HepG2 (cell line): ENCODE measurements around the gene TNFSF15. TPM values are rescaled to one million over a fixed set of nuclear protein-coding genes. Genes with fewer than 3 reads are reported as not detected.

ENCODE experiments used
- ATAC-seq: fragments of 200-7000 bp; cut with Tn5 transposase; 3 replicates; pipeline ENCODE4 v1.9.1; 2020; ENCODE audit warnings: mild to moderate bottlenecking, moderate library complexity
- BruUV-seq: library from RNA; stranded (reverse); fragments of 400-500 nt; replicated peaks from 2 replicates; lab custom pipeline; 2021; lab: Mats Ljungman, UMichigan
- CTCF ChIA-PET: fragments of 300-600 bp; formaldehyde crosslinking; extraction: SDS; loops from one replicate; lab custom pipeline; 2021; ENCODE audit warnings: low total read pairs, inconsistent platforms, low intra/inter-chr PET ratio; lab: Yijun Ruan, JAX
- POLR2A ChIA-PET: fragments of 350-600 bp; sonication (Branson Sonifier 250); formaldehyde crosslinking; loops from one replicate; lab custom pipeline; 2020; ENCODE audit warnings: antibody characterized with exemption, inconsistent platforms; lab: Yijun Ruan, JAX
- DNase-seq: peaks from one replicate; pipeline ENCODE4 v3.0.0-alpha.2; 2015; ENCODE audit warnings: low spot score
- FAIRE-seq: peaks from 3 replicates; lab custom pipeline; 2011; peaks lifted over from hg19 to GRCh38; lab: Jason Lieb, UNC
- H2AFZ ChIP-seq: one replicate; pipeline ENCODE4 v1.6.1; 2011; ENCODE audit warnings: low read length, inconsistent platforms
- H3K27ac ChIP-seq: fragments of 300-600 bp; 3 replicates; pipeline ENCODE4 v1.8.0; 2011; ENCODE audit warnings: mixed run types, mild to moderate bottlenecking, mixed read lengths, low read length, inconsistent platforms; ENCODE audit not compliant: insufficient read depth; ENCODE audit errors: extremely low read length
- H3K27me3 ChIP-seq, 2 experiments: fragments of 200-600 bp in 1 of 2; 2 replicates in 1 of 2; 3 replicates in 1 of 2; pipeline versions ENCODE4 v1.6.0 to v1.8.0; 2011; ENCODE audit warnings: low read length in 2 of 2, mild to moderate bottlenecking in 2 of 2, moderate library complexity in 2 of 2, inconsistent platforms in 1 of 2; ENCODE audit not compliant: insufficient read depth in 2 of 2, control insufficient read depth in 1 of 2
- H3K36me3 ChIP-seq, 2 experiments: fragments of 200-600 bp in 1 of 2; replicated peaks in 1 of 2; 2 replicates in 1 of 2; 3 replicates in 1 of 2; pipeline versions ENCODE4 v1.5.1 to v1.8.0; 2011; ENCODE audit warnings: low read length in 2 of 2, inconsistent platforms in 1 of 2; ENCODE audit not compliant: insufficient read depth in 2 of 2, control insufficient read depth in 1 of 2
- H3K4me1 ChIP-seq: 2 replicates; pipeline ENCODE4 v1.5.1; 2012; ENCODE audit warnings: low read length, inconsistent platforms; ENCODE audit not compliant: insufficient read depth
- H3K4me2 ChIP-seq: 2 replicates; pipeline ENCODE4 v1.6.0; 2011; ENCODE audit warnings: low read depth, low read length, inconsistent platforms
- H3K4me3 ChIP-seq, 3 experiments: fragments of 200-600 bp in 1 of 3; sonication (generic), shearing (Covaris generic) in 1 of 3; replicated peaks in 1 of 3; 2 replicates each; pipeline ENCODE4 v1.5.1; 2011 to 2016; ENCODE audit warnings: low read length in 3 of 3, inconsistent platforms in 2 of 3, low read depth in 2 of 3, mild to moderate bottlenecking in 2 of 3, control low read depth in 1 of 3, mixed read lengths in 1 of 3; ENCODE audit not compliant: insufficient read depth in 1 of 3
- H3K79me2 ChIP-seq: one replicate; pipeline ENCODE4 v1.6.1; 2011; ENCODE audit warnings: low read length, inconsistent platforms; ENCODE audit not compliant: insufficient read depth
- H3K9ac ChIP-seq: 2 replicates; pipeline ENCODE4 v1.6.0; 2011; ENCODE audit warnings: mild to moderate bottlenecking, low read depth, low read length, inconsistent platforms; ENCODE audit not compliant: insufficient read depth
- H3K9me3 ChIP-seq: 2 replicates; pipeline ENCODE4 v1.5.1; 2012; ENCODE audit warnings: mild to moderate bottlenecking, low read length
- H4K20me1 ChIP-seq: 2 replicates; pipeline ENCODE4 v1.6.0; 2011; ENCODE audit warnings: inconsistent platforms, mild to moderate bottlenecking, low read length, moderate library complexity; ENCODE audit not compliant: insufficient read depth
- ATF7 ChIP-seq, 2 experiments: fragments of 450-650 bp in 1 of 2; sonication (generic) in 1 of 2; formaldehyde crosslinking in 1 of 2; IDR thresholded peaks; 2 replicates each; pipeline versions ENCODE4 v1.4.0 to v1.6.1; 2016 to 2020; ENCODE audit warnings: antibody characterized with exemption in 1 of 2, mild to moderate bottlenecking in 1 of 2, missing genetic modification reagents in 1 of 2
- CREB1 ChIP-seq, 2 experiments: fragments of 450-650 bp in 1 of 2; IDR thresholded peaks; 2 replicates each; pipeline ENCODE4 v1.6.1; 2016 to 2017; ENCODE audit warnings: control low read depth in 1 of 2, mild to moderate bottlenecking in 1 of 2, missing compliant biosample characterization in 1 of 2, missing genetic modification characterization in 1 of 2
- ELF4 ChIP-seq: sonication (generic); formaldehyde crosslinking; IDR thresholded peaks from 2 replicates; pipeline ENCODE4 v1.5.0; 2020; ENCODE audit warnings: missing genetic modification reagents, mild to moderate bottlenecking, moderate library complexity, borderline replicate concordance
- KDM5A ChIP-seq: fragments of 200-600 bp; sonication (generic); IDR thresholded peaks from 2 replicates; pipeline ENCODE4 v1.7.0; 2018; ENCODE audit warnings: antibody characterized with exemption, mild to moderate bottlenecking, low read length, borderline replicate concordance
- MED1 ChIP-seq: sonication (generic); formaldehyde crosslinking; IDR thresholded peaks from 2 replicates; pipeline ENCODE4 v1.4.0; 2020; ENCODE audit warnings: missing genetic modification reagents
- WGBS: methylation state at CpG from one replicate; pipeline ENCODE4 v1.1.6; 2017; ENCODE audit warnings: low lambda C conversion rate; 5-methylcytosine and 5-hydroxymethylcytosine counted together
- in situ Hi-C: cut with HindIII; loops from 2 replicates; pipeline ENCODE4 v1.10.0; 2017; ENCODE audit warnings: low pct_unique_long_range_greater_than_20kb; ENCODE audit not compliant: extremely low pct_ligation_motif_present
- intact Hi-C: fragments of 100-400 bp; cut with micrococcal nuclease; formaldehyde crosslinking; loops from one replicate; pipeline ENCODE4 v1.10.0; 2022; ENCODE audit not compliant: unreplicated experiment
- polyA plus RNA-seq, 8 experiments: library from polyadenylated mRNA; depleted of rRNA in 3 of 8; stranded (reverse) in 7 of 8; unstranded in 1 of 8; fragments of >200 nt; fragmentation: Illumina TruSeq in 4 of 8; extraction: Trizol in 4 of 8; gene quantifications; 2 replicates each; pipeline versions ENCODE4 v1.2.1 to v1.2.3, GENCODE V29; 2011 to 2016; ENCODE audit warnings: low read depth in 4 of 8, missing spikeins in 1 of 8, mixed read lengths in 1 of 8; ENCODE audit not compliant: insufficient read depth in 1 of 8
- total RNA-seq, 5 experiments: library from RNA; depleted of rRNA; stranded (reverse); fragments of >200 nt; fragmentation: Illumina TruSeq; extraction: Trizol; gene quantifications; 2 replicates each; pipeline ENCODE4 v1.2.3, GENCODE V29; 2016; ENCODE audit warnings: low read depth in 1 of 5
- TF ChIP-seq, protein P1 (sequence below): sonication (generic); formaldehyde crosslinking; IDR thresholded peaks from 2 replicates; pipeline ENCODE4 v1.4.0; 2020; ENCODE audit warnings: missing genetic modification reagents, low read depth, mild to moderate bottlenecking, borderline replicate concordance

TNFSF15 gene
- total and polyA plus RNA-seq, 2 of the 13 experiments (the other 11 are each of a cell fraction or from before 2014, with no cell fraction given) = 0.02 to 0.03 TPM

DNA sequence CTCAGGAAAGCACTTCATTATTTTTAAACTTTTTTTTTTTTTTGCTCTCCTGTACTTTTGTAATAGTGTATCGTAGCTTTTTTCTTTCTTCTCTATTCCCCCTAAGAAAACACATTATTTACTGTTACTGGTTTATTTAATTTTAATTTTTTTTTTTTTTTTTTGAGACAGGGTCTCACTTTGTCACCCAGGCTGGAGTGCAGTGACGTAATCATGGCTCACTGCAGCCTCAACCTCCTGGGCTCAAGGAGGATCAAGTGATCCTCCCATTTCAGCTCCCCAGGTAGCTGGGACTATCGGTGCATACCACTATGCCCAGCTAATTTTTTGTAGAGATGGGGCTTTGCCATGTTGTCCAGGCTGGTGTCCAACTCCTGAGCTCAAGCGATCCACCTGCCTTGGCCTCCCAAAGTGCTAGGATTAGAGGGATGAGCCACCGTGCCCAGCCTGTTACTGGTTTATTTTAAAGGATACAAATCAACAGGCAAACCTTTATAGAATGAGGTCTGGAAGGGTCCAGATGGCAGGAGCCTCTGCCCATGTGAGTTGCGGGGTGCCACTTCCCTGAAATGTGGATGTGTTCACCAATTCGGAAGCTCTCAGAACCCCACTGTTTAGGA lies 49.0 kb upstream of the TNFSF15 start:
- no peaks in the 10 kb centered on the region for H3K36me3 ChIP-seq
- H3K79me2 ChIP-seq = no peaks in the 10 kb centered on the region
- H4K20me1 ChIP-seq = no peaks in the 10 kb centered on the region
- 4% methylated on average over 5 of the region's 7 CpGs for WGBS
- POLR2A ChIA-PET = no interaction called here
- FAIRE-seq (no peak), ATAC-seq (no peak), DNase-seq (no peak)
- H3K4me3 ChIP-seq = no peak overlapping the region
- no peak overlapping the region for H3K27ac ChIP-seq
- no peaks in the 10 kb centered on the region for H3K9me3 ChIP-seq
- no peak overlapping the region for H3K4me2 ChIP-seq
- TF ChIP-seq CREB1 (IDR thresholded peaks at IDR 0.05) (peak; percentile 64), CREB1 (CRISPR knock-in tag; IDR thresholded peaks at IDR 0.05) (no peak), ATF7 (IDR thresholded peaks at IDR 0.05) (peak; percentile 67), ATF7 (CRISPR knock-in tag; IDR thresholded peaks at IDR 0.05) (no peak), ELF4 (CRISPR knock-in tag) (no peak)
- H3K27me3 ChIP-seq = no peaks in the 10 kb centered on the region
- no peak overlapping the region for H3K9ac ChIP-seq
- H2AFZ ChIP-seq = no peak overlapping the region
- BruUV-seq = no TSS peak
- in situ Hi-C loops = no loop called here
- no peaks in the 10 kb centered on the region for H3K4me1 ChIP-seq
- intact Hi-C loops = no loop called here
- CTCF ChIA-PET = no interaction called here

DNA sequence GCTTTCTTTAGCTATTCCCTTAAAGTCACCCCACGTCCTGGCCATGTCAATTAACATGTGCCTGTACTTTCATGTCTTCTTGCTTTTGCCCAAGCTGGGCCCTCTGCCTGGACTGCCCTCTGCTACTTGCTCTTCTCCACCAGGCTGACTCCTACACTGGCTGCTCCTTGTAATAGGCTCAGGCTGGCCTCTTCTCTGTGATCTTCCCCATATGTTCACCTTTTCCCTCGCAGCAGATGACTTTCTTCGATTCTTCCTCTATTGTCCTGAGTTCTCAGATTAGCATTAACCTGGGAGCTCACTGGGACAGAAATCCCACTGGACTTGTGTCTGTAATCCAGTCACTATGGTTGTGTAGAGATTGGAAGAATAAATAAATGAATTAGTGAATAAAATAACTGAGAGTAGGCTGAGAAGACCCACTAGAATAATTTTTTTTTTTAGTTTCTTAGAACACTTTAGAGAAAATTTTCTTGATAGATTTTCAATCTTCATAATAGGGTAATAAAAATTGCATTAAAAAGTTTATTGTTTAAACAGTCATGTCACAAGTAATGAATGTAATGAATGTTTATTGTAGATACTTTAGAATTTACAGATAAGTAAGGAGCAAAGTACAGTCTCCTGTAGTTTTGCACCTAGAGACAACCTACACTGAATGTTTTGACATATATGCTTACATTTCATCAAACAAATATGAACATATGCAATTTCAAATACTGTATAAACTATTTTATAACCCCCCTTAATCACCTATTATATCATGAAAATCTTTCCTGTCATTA lies 47.4 kb upstream of the TNFSF15 start:
- Histone ChIP-seq H3K36me3 (no peaks in the 10 kb centered on the region), H2AFZ (no peak overlapping the region), H3K27me3 (no peaks in the 10 kb centered on the region), H3K4me3 (no peak overlapping the region), H3K27ac (no peak overlapping the region), H3K4me1 (no peaks in the 10 kb centered on the region), H4K20me1 (no peaks in the 10 kb centered on the region), H3K79me2 (no peaks in the 10 kb centered on the region), H3K9ac (no peak overlapping the region), H3K9me3 (no peaks in the 10 kb centered on the region), H3K4me2 (no peak overlapping the region)
- TF ChIP-seq MED1 (CRISPR knock-in tag) (no peak), KDM5A (no peak)
- TF ChIP-seq, protein P1, sequence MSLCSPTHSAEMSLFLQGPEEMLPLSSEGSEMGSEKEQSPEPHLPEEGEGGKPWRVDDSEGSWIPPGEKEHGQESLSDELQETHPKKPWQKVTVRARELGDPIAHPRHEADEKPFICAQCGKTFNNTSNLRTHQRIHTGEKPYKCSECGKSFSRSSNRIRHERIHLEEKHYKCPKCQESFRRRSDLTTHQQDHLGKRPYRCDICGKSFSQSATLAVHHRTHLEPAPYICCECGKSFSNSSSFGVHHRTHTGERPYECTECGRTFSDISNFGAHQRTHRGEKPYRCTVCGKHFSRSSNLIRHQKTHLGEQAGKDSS = no peak
- POLR2A ChIA-PET = no interaction called here
- DNase-seq (no peak), ATAC-seq (no peak), FAIRE-seq (no peak)
- intact Hi-C loops (no loop called here), in situ Hi-C loops (no loop called here)
- CTCF ChIA-PET = no interaction called here
- 32% methylated on average over 3 of the region's 3 CpGs for WGBS
- no TSS peak for BruUV-seq
